ENCODE results near the gene C11orf24.

Gene C11orf24

DNA sequence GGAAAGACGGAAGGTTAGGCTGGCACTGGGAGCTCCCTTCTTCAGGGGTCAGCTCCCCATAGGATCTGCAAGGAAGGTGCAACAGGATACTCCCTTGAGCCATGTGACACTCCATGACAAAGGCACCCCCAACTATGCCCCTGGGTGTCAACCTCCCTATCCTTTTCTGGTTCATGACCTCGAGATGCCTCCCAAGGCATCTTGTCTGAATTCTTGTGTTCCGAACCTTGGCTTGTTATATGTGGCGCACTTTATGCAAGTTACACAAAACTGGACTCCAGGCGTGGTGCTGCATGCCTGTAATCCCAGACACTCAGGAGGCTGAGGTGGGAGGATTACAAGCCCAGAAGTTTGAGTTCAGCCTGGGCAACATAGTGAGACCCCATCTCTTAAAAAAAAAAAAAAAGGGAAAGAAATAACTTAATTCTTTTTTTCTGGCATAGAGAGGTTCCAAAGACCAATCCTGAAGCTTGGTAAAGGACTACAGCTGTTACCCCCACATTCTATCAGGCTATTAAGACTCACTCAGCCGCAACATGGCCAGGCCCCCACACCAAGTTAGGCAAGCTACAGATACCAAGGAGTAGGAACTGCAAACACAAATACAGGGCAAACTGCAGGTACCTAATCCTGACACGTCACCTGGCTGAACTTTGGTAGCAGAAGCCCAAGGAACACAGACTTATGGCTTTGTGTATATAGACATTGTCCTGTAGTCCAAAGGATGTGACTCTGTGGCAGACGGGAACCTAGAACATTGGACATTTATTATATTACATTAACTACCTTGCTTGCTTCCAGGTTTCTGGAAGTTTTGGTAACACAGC is 1.4 kb downstream of the C11orf24 start:
- DNase-seq = no peak

- DNase-seq = no peak
Observed at GRCh38 chr11:68269414-68270081, 2.2 kb downstream of the C11orf24 start.

- no peak for DNase-seq
Observed at GRCh38 chr11:68267881-68268240, 3.9 kb downstream of the C11orf24 start.

DNA sequence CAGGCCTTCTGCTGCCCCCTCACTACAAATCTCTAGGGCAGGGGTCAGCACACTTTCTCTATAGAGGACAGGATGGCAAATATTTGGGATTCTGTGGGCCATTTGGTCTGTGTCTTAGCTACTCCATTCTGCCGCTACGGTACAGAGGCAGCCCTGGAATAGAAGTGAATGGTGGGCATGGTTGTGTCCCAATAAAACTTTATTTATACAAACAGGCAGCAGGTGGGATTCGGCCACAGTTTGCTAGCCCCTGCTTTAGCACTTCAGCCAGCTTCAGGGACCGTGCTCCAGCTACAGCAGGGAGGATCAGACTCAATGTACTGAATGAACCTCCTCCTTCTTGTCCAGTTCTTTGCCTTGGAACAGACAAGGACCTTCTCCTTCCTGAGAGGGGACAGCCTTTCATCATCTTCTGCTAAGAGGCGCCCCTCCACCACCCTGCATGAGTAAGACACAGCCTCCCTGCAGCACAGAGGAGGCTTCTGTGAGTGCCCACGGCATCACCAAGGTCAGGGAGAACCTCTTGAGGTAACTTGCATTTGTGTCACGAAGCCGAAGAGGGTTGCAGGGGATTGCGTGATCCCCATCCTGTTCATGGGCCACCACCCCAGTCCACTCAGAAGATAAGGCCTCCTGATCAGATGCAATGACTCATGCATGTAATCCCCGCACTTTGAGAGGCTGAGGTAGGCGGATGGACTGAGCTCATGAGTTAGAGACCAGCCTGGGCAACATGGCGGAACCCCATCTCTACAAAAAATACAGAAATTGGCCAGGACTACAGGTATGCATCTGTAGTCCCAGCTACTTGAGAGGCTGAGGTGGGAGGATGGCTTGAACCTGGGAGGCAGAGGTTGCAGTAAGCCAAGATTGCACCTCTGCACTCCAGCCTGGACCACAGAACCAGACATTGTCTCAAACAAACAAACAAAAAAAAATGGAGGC is 4.6 kb downstream of the C11orf24 start:
- no peak for DNase-seq

DNA sequence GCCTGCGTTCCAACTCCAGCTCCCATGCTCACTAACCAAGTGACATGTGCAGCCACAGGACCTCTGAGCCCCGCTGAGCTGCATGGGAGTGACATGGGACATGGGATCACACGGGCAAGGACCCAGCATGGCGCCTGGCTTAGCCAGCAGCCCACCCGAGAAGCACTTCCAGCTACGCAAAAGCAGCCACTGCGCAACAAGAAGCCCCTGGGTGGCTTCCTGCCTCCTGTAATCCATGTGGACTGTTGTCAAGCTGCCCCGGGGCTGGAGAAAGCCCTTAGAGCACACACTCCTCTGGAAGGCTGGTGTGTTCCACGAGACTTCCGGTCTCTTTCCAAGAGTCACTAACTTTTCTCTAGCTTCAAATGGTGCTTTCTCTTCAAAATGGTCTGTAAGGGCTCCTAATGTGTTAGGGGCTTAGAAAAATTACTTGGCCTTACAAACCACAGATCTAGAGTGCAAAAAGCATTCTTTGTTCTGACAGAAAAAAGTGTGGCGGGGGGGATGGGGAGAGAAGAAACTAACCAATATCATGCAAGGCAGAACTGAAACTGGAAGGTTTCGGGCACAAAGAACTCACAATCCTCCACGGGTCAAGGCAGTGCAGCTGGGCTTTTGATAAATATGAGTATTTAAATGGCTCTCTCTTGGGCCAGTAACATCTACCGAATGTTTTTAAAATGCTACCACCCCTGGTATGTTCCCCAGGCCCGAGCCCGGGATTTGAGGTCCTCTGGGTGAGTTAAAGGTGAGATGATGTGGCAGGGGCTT is 5.5 kb downstream of the C11orf24 start:
- peak in 5 of 14 donors; percentile 22 to 48 (median 35) for DNase-seq

DNA sequence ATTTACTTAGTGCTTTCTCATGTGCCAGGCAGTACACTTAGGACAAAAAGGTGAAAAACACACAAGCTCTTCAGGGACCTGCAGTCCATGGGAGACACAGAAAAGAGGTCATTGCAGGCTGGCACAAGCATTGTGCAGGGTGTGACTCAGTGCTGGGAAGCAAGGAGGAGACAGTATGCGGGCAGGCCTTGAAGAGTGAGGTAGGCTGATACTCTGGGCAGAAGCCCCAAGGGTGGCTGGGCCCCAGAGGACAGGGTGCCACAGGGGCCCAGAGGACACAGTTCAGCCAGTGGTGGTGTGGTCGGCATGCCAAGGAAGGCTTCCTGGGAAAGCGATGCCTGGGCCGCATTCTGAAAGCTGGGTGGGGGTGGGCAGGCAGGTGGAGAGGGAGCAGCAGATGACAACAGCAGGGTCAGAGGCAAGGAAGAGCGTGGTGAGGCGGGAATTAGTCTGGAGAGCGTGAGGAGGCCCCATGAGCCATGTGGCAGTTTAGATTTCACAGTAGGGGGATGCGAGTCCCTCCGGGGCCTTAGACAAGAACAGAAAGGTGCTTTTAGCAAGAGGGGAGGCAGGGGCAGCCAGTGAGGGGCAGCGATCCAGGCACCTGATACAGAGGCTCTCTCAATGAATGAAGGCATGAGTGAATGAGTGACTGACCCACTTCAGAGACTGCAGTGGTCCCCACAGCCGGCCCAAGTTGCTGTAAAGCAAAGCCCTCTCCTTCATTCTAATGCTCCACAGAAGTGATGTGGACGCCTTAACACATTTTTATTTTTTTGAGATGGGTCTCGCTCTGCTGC is 6.8 kb downstream of the C11orf24 start:
- no peak for DNase-seq

DNA sequence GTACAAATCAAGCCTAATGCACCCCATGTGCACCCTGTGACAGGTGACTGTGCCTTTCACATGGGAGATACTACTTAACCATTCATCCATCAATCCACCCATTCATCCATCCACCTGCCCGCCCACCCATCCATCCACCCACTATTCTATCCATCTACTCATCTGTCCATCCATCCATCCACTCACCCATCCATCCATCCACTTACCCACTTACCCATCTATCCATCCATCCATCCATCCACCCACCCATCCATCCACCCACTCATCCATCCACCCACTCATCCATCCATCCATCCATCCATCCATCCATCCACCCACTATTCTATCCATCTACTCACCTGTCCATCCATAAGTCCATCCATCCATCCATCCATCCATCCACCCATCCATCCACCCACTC is 7.5 kb downstream of the C11orf24 start:
- no peak for DNase-seq

DNA sequence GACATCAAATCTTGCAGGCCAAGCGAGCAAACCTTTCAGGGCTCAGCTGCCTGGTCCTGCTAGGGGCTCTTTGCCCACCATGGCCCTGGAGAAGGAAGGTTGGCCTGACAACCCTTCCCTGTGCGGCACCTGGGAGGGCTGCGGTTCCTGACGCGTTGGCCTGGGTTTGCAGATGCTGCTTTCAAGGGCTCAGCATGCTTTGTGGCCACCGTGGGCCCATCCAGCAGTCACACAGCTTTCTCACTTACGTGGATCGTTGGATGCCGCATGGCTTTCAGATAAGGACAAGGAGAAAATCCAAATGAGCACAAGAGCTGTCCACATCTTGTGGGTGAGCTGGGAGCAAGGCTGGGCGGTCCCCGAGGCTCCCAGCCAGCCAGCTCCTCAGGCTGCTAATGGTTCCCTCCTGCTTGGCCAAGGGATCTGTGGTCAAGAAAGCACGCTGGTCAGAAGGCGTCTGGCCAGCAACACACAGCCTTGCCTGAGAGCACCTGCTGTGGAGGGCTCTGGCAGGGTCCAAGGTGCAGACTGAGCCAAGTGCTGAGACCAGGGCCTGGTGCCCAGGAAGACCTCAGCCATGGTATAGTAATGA is 8.2 kb downstream of the C11orf24 start:
- peak in 1 of 14 donors; percentile 23 for DNase-seq

GRCh38 chr11:68262544-68262827 is 9.3 kb downstream of the C11orf24 start:
- DNase-seq = no peak

DNA sequence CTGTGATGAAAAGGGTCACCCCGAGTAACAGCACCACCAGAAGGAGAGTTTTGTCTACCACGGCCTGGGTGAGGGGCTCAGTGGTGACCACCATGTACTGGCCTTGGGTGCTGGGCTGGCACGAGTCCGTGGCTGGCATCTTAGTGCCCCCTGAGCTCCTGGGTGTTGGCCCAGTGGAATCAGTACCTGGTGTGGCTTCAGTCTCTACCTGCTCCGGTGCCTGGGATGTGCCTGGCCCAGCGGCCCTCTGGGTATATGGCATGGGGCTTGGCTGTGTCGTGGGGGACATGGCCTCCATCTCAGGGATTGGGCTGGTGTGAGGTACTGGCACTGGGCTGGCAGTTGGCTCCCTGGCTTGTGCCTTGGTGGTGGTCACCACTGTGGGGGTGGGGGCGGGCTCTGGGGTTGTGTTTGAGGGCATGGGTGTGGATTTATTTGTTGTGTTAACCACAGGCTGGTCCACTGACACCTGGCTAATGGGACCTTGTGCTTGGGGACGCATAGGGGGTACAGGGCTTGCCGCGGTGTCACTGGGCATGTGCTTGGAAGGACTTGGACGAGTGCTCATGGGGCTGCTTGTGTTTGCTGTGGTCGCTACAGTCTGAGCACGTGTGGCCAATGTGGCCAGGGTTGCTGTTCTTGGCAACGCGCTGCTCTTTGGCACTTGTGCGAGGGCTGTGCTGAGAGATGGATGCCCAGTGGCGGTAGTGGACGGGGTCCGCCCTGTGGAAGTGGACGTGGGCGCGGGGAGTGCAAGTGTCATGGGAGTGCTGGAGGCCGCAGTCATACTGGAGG is 9.8 kb downstream of the C11orf24 start:
- DNase-seq = no peak

GRCh38 chr11:68261006-68261405 is 10.8 kb downstream of the C11orf24 start:
- no peak for DNase-seq

DNA sequence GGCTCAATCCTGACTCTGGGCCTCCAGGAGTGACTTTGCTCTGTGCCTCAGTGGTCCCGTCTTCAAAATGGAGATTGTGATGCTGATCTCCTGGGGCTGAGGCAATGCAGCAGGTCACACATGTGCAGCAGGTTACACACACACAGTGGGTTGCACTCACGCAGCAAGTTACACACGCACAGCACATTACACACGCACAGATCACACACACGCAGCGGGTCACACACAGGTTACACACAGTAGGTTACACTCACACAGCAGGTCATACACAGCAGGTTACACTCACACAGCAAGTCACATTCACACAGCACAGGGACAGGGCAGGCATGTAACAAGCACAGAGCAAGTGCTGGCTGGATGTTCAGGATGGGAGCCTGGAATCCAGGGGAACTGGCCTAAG is 11.3 kb downstream of the C11orf24 start:
- no peak for DNase-seq

- DNase-seq = no peak
Observed at GRCh38 chr11:68259122-68259959, 12.4 kb downstream of the C11orf24 start.

DNA sequence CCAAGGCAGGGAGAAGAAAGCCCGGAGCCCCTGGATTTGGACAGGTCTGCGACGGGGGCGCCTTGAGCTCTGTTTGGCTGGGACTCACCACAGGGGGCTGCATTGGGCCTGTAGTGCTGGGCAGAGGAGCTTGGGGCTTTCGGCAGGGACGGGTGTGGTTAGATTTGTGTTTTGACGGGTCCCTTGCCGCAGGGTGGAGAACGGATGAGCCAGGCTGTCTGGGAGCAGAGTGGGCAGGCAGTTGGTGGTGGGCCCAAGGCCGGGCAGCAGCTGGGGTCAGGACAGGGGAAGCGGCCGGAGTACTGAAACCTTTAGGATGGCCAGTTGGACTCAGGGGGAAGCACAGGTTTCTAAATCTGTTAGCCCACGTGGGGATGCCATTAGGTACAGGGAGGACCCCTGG is 13.4 kb downstream of the C11orf24 start:
- DNase-seq = no peak

DNA sequence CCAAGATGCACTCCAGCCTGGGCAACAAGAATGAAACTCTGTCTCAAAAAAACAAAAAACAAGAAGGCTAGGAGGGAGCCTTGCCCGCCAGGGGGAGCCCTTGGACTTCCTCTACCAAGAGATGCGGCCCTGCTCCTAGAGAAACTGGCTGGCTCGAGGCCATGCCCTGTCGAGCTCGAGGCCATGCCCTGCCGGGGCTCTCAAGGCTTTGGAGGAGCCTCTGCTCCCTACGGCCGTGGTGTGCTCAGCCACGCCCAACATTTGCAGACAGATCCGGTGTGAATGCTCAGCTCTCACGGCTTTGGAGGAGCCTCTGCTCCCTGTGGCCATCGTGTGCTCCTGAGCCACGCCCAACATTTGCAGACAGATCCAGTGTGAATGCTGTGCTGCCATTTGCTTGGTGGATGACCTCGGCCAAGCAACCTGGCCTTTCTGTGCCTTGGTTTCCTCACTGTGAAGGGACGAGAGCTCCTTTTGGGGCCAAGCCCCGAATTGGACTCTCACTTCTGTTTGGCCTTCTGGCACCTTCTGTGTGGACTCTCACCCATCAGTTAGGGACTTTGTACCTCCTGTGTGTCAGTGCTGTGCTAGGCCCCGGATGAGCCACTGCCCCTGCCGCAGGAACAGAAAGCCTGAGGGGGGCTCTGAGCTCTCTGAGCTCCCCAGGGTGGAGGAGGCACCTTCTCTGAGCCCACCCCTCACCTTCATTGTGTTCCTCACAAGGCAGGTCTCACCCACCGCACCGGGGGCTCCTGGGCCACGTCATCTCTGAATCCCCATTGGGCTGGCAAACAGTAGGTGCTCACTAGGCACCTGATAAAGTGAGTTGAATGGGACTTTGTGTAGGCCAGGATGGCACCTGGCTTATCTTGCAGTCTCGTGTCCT is 14.1 kb downstream of the C11orf24 start:
- peak; percentile 29 to 94 (median 84) for DNase-seq

- no peak for DNase-seq
Observed at GRCh38 chr11:68256331-68256741, 15.4 kb downstream of the C11orf24 start.

- no peak for DNase-seq
Observed at GRCh38 chr11:68255526-68255925, 16.2 kb downstream of the C11orf24 start.

DNA sequence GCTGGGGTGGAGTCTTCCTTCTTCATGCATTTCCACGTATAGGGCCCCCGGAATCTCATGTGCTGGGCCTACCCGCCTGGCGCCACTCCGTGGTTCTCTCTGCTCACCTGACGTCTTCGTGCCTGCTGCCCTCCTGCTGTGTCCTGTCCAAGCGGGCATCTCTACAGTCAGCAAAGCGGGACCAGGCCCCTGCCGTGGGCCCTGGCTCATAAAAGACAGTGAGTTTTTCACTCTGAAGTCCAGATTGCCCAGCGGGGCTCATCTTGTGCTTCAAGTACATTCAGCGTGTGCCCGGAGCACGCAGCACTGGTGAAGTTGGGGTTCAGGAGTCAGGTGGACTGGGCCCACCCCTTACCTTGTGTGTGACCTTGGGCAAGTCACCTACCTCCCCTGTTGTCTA is 17.4 kb downstream of the C11orf24 start:
- DNase-seq = no peak
